CD4-positive, alpha-beta T cell treated with Interleukin-4 for 4 hours (primary cell): ENCODE measurements around the gene UPF2.

Source experiments
- DNase-seq: peaks from one replicate; pipeline ENCODE4 v3.0.0-alpha.2; 2020

The UPF2 gene

GRCh38 chr10:11951695-11952094, 90.9 kb downstream of the UPF2 start:
- DNase-seq, result no peak

GRCh38 chr10:11950325-11951018, 92.1 kb downstream of the UPF2 start:
- DNase-seq, result no peak

GRCh38 chr10:11949152-11949551, 93.5 kb downstream of the UPF2 start:
- DNase-seq, result no peak

- DNase-seq, result no peak
Observed at GRCh38 chr10:11946652-11947051, 96.0 kb downstream of the UPF2 start.

- no peak for DNase-seq
Observed at GRCh38 chr10:11936389-11937152, 106.0 kb downstream of the UPF2 start.

GRCh38 chr10:11934262-11934661, 108.3 kb downstream of the UPF2 start:
- DNase-seq, result no peak

GRCh38 chr10:11933577-11934223, 108.9 kb downstream of the UPF2 start:
- no peak for DNase-seq

GRCh38 chr10:11931038-11931437, 111.6 kb downstream of the UPF2 start:
- no peak for DNase-seq

GRCh38 chr10:11930312-11930978, 112.2 kb downstream of the UPF2 start:
- no peak for DNase-seq

GRCh38 chr10:11927746-11928145, 114.9 kb downstream of the UPF2 start:
- DNase-seq, result no peak

GRCh38 chr10:11921800-11922392, 120.7 kb downstream of the UPF2 start:
- no peak for DNase-seq

GRCh38 chr10:11919271-11919670, 123.3 kb downstream of the UPF2 start:
- DNase-seq, result no peak

GRCh38 chr10:11918384-11918783, 124.2 kb downstream of the UPF2 start:
- DNase-seq, result no peak

GRCh38 chr10:11913079-11913641, 129.4 kb downstream of the UPF2 start:
- no peak for DNase-seq

- DNase-seq, result no peak
Observed at GRCh38 chr10:11910102-11910501, 132.5 kb downstream of the UPF2 start.

- no peak for DNase-seq
Observed at GRCh38 chr10:11909618-11910017, 133.0 kb downstream of the UPF2 start.

GRCh38 chr10:11908991-11909390, 133.6 kb downstream of the UPF2 start:
- DNase-seq, result no peak

GRCh38 chr10:11908536-11908935, 134.1 kb downstream of the UPF2 start:
- DNase-seq, result no peak

- DNase-seq, result no peak
Observed at GRCh38 chr10:11907914-11908313, 134.7 kb downstream of the UPF2 start.

GRCh38 chr10:11906714-11907113, 135.9 kb downstream of the UPF2 start:
- no peak for DNase-seq

GRCh38 chr10:11902646-11903045, 140.0 kb downstream of the UPF2 start:
- DNase-seq, result no peak

- no peak for DNase-seq
Observed at GRCh38 chr10:11901833-11902475, 140.7 kb downstream of the UPF2 start.
